IgD-negative memory B cell (primary cell): ENCODE data around the gene RAB20. TPM values are rescaled to one million over a fixed set of nuclear protein-coding genes. Genes with fewer than 3 reads are reported as not detected.

ENCODE experiments used
- H3K27ac Mint-ChIP-seq, 3 donors: one replicate each; pipeline ENCODE4 v1.8.0; 2020 to 2022; ENCODE audit warnings: mild to moderate bottlenecking in 3 of 3, mixed read lengths in 3 of 3, moderate library complexity in 1 of 3
- H3K27me3 Mint-ChIP-seq: one replicate; pipeline ENCODE4 v1.8.0; 2021; ENCODE audit warnings: mixed read lengths
- H3K36me3 Mint-ChIP-seq: one replicate; pipeline ENCODE4 v1.8.0; 2020; ENCODE audit warnings: mild to moderate bottlenecking, mixed read lengths
- H3K4me1 Mint-ChIP-seq, 3 donors: one replicate each; pipeline ENCODE4 v1.8.0; 2020 to 2022; ENCODE audit warnings: mixed read lengths in 3 of 3, mild to moderate bottlenecking in 1 of 3
- H3K4me3 Mint-ChIP-seq, 4 donors: one replicate each; pipeline ENCODE4 v1.8.0; 2020 to 2022; ENCODE audit warnings: mild to moderate bottlenecking in 4 of 4, mixed read lengths in 4 of 4, moderate library complexity in 3 of 4
- H3K9me3 Mint-ChIP-seq, 3 donors: one replicate each; pipeline ENCODE4 v1.8.0; 2020 to 2021; ENCODE audit warnings: mixed read lengths in 3 of 3, mild to moderate bottlenecking in 1 of 3
- polyA plus RNA-seq: library from polyadenylated mRNA; unstranded; fragments of 300-500 nt; fragmentation: Illumina TruSeq; gene quantifications from one replicate; pipeline ENCODE4 v1.2.3, GENCODE V29; 2021

Gene RAB20
- polyA plus RNA-seq, 1 donor from 2014 or later, result 1.7 TPM

- Mint-ChIP-seq H3K9me3 (no peaks in the 10 kb centered on the region), H3K36me3 (no peaks in the 10 kb centered on the region), H3K4me1 (peaks cover 10 to 12% (median 12%) of the 10 kb centered on the region in 3 donors), H3K27me3 (peaks cover 3% of the 10 kb centered on the region), H3K4me3 (no peak overlapping the region), H3K27ac (no peak overlapping the region)
These were observed 82.3 kb downstream of the RAB20 start for GRCh38 chr13:110479215-110479545.

GRCh38 chr13:110478405-110479214, 82.9 kb downstream of the RAB20 start:
- peaks cover 3% of the 10 kb centered on the region for H3K27me3 Mint-ChIP-seq
- H3K36me3 Mint-ChIP-seq, result no peaks in the 10 kb centered on the region
- no peaks in the 10 kb centered on the region for H3K9me3 Mint-ChIP-seq
- no peak overlapping the region for H3K27ac Mint-ChIP-seq
- H3K4me1 Mint-ChIP-seq, result peaks cover 10 to 12% (median 12%) of the 10 kb centered on the region in 3 donors
- H3K4me3 Mint-ChIP-seq, result peak overlapping the region in 1 of 4 donors; percentile 21

GRCh38 chr13:110477706-110478245, 83.7 kb downstream of the RAB20 start:
- H3K27ac Mint-ChIP-seq, result no peak overlapping the region
- H3K4me3 Mint-ChIP-seq, result no peak overlapping the region
- H3K27me3 Mint-ChIP-seq, result no peaks in the 10 kb centered on the region
- no peaks in the 10 kb centered on the region for H3K36me3 Mint-ChIP-seq
- H3K4me1 Mint-ChIP-seq, result peaks cover 10 to 14% (median 12%) of the 10 kb centered on the region in 3 donors
- no peaks in the 10 kb centered on the region for H3K9me3 Mint-ChIP-seq

- Mint-ChIP-seq H3K4me3 (peak overlapping the region in 2 of 4 donors; percentile 4 to 30), H3K4me1 (peaks cover 14 to 25% (median 16%) of the 10 kb centered on the region in 3 donors), H3K9me3 (no peaks in the 10 kb centered on the region), H3K36me3 (no peaks in the 10 kb centered on the region), H3K27me3 (no peaks in the 10 kb centered on the region), H3K27ac (peak overlapping the region in 1 of 3 donors; percentile 7)
These were observed 85.3 kb downstream of the RAB20 start for GRCh38 chr13:110476220-110476617.

- H3K4me3 Mint-ChIP-seq, result peak overlapping the region; percentile 25 to 70 (median 43)
- peak overlapping the region in 2 of 3 donors; percentile 59 to 84 for H3K27ac Mint-ChIP-seq
- no peaks in the 10 kb centered on the region for H3K9me3 Mint-ChIP-seq
- peaks cover 20 to 30% (median 20%) of the 10 kb centered on the region in 3 donors for H3K4me1 Mint-ChIP-seq
- H3K27me3 Mint-ChIP-seq, result no peaks in the 10 kb centered on the region
- no peaks in the 10 kb centered on the region for H3K36me3 Mint-ChIP-seq
These were observed 85.8 kb downstream of the RAB20 start for GRCh38 chr13:110475550-110476219.

- peak overlapping the region in 2 of 3 donors; percentile 59 to 84 for H3K27ac Mint-ChIP-seq
These were observed 86.4 kb downstream of the RAB20 start for GRCh38 chr13:110475117-110475516.

GRCh38 chr13:110474713-110475112, 86.8 kb downstream of the RAB20 start:
- H3K9me3 Mint-ChIP-seq, result no peaks in the 10 kb centered on the region
- H3K4me1 Mint-ChIP-seq, result peaks cover 21 to 38% (median 21%) of the 10 kb centered on the region in 3 donors
- no peaks in the 10 kb centered on the region for H3K36me3 Mint-ChIP-seq
- H3K27me3 Mint-ChIP-seq, result peaks cover 4% of the 10 kb centered on the region
- H3K27ac Mint-ChIP-seq, result peak overlapping the region in 2 of 3 donors; percentile 59 to 84
- H3K4me3 Mint-ChIP-seq, result no peak overlapping the region

More at GRCh38 chr13:110475117-110475516, 86.4 kb downstream of the RAB20 start:
- H3K4me1 Mint-ChIP-seq, result peaks cover 21 to 36% (median 21%) of the 10 kb centered on the region in 3 donors
- no peaks in the 10 kb centered on the region for H3K9me3 Mint-ChIP-seq
- peak overlapping the region in 2 of 4 donors; percentile 56 to 65 for H3K4me3 Mint-ChIP-seq
- no peaks in the 10 kb centered on the region for H3K36me3 Mint-ChIP-seq
- H3K27me3 Mint-ChIP-seq, result peaks cover 4% of the 10 kb centered on the region

Other genes with a start within 250 kb of the RAB20 start
- 20.5 TPM for gene NAXD, start 53.8 kb upstream of the RAB20 start, polyA plus RNA-seq
- 68.5 TPM for gene CARS2, start 144.4 kb upstream of the RAB20 start, polyA plus RNA-seq
- 25.0 TPM for gene ING1, start 152.0 kb upstream of the RAB20 start, polyA plus RNA-seq